ENCODE measurements around the gene ST14. TPM values are rescaled to one million over a fixed set of nuclear protein-coding genes. Genes with fewer than 3 reads are reported as not detected.
"Not testable (repeated sequence)": the region's sequence is repeated elsewhere in the genome, so short reads cannot be mapped to it uniquely, and the experiment has no call there.

Gene ST14
- total and polyA plus RNA-seq, 3 donors from 2014 or later, result 0.55 to 5.8 (median 2.4) TPM

DNA sequence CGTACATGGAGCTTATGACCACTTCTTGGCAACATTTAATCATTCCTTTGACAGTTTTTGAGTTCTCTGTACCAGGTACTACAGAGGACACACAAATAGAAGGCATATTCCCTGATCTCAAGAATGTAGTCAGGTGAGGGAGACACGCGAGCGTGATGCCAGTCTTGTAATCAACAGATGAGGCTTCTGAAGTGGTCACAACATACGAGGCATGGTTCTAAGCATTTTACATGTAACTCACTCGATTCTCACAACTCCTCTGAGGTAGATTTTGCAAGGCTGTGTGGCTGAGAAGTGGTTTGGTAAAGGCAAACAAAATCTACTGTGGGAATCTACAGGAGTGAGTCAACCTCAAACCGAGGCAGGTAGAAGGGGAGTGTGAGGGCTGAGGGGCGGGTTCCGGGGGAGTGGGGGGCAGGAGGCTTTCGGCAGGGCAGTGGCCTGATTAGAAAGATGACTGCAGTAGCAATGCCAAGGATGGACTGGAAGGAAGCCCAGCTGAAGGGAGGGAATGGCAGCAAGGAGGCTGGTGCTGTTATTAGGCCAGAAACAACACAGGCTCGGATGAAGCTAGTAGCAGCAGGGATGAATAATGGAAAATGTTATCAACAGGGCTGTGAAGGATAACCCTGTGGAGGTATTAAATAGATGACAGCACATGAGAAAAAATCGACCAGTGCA, 63.8 kb downstream of the ST14 start:
- H3K4me3 ChIP-seq, result no peak overlapping the region
- no peaks in the 10 kb centered on the region for H3K4me1 ChIP-seq
- WGBS, 2 donors, result 78 to 81% methylated on average over 12 of the region's 12 CpGs
- DNase-seq, result no peak
- no peaks in the 10 kb centered on the region for H3K27me3 ChIP-seq
- intact Hi-C loops (cut with DNase I; ENCODE audit: low total_unique reads), result no loop called here
- H3K27ac ChIP-seq, result no peak overlapping the region
- no peaks in the 10 kb centered on the region for H3K36me3 ChIP-seq (ENCODE audit: low read depth, missing control alignments)
- TF ChIP-seq POLR2A (IDR thresholded peaks at IDR 0.05), result no peak
- TF ChIP-seq, protein P1, sequence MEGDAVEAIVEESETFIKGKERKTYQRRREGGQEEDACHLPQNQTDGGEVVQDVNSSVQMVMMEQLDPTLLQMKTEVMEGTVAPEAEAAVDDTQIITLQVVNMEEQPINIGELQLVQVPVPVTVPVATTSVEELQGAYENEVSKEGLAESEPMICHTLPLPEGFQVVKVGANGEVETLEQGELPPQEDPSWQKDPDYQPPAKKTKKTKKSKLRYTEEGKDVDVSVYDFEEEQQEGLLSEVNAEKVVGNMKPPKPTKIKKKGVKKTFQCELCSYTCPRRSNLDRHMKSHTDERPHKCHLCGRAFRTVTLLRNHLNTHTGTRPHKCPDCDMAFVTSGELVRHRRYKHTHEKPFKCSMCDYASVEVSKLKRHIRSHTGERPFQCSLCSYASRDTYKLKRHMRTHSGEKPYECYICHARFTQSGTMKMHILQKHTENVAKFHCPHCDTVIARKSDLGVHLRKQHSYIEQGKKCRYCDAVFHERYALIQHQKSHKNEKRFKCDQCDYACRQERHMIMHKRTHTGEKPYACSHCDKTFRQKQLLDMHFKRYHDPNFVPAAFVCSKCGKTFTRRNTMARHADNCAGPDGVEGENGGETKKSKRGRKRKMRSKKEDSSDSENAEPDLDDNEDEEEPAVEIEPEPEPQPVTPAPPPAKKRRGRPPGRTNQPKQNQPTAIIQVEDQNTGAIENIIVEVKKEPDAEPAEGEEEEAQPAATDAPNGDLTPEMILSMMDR (IDR thresholded peaks at IDR 0.05), result no peak
- H3K9me3 ChIP-seq, result no peaks in the 10 kb centered on the region

DNA sequence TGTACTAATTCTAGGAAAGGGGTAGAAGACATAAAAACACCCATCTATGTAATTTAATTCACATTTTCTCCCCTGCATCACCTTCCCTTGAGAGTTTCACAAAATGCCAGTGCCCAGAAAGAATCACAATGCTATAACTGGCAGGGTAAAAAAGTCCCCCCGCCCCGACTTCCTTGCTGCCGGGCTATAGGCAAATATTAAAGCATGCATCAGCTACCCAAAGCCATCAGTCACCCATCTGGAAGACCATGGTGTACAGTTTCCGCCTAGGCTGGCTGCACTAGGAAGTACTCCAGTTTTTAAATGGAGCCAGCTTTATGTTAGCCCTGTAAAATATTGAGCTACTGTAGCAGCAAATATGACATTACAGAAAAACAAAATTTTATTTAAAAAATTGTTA, 67.8 kb downstream of the ST14 start:
- H3K36me3 ChIP-seq (ENCODE audit: low read depth, missing control alignments), result no peaks in the 10 kb centered on the region
- TF ChIP-seq POLR2A (IDR thresholded peaks at IDR 0.05), result no peak
- TF ChIP-seq, protein P1 (IDR thresholded peaks at IDR 0.05), result no peak
- WGBS, 2 donors, result 95 to 98% methylated on average over 4 of the region's 4 CpGs
- H3K27me3 ChIP-seq, result no peaks in the 10 kb centered on the region
- H3K27ac ChIP-seq, result no peak overlapping the region
- no peaks in the 10 kb centered on the region for H3K9me3 ChIP-seq
- H3K4me3 ChIP-seq, result no peak overlapping the region
- H3K4me1 ChIP-seq, result no peaks in the 10 kb centered on the region
- intact Hi-C loops (cut with DNase I; ENCODE audit: low total_unique reads), result no loop called here
- DNase-seq, result no peak

DNA sequence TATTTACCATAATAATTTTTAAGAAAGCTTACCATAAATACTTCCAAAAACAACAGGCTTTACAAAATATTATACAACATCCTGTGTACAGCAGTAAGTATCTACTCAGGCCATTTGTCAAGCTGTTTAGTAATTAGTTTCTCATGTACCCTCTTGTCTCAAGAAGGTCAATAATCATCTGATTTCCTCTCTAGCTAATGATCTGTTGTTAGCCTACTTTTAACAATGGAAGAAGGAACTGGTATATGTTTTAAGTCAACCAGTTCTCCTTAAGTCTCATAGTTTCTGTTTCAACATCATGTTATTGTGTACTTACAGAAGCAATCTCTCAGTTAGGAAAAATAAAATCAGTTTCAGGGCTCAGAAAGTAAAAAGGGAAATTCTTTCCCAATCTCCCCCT, 73.9 kb downstream of the ST14 start:
- H3K36me3 ChIP-seq (ENCODE audit: low read depth, missing control alignments); intact Hi-C loops (cut with DNase I; ENCODE audit: low total_unique reads); H3K4me1 ChIP-seq: not testable (repeated sequence)

DNA sequence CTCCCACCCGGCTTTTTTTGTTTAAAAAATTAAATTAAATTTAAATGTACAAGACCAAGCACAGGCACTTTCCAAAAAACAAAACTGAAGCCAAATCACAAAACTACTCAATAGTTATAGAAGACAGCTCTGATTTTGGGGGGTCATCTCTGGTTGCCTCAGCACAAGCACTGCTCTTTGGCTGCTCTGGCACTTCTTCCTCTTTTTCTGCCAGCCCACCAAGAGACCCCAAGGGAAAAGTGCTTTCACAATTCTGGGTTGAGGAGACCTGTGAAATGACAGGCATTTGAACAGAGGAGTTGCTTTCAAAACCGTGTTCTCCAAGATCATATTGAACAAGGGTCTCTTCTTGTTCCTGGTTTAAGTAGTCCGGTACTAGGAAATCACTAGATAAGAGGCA, 74.3 kb downstream of the ST14 start:
- DNase-seq; H3K4me3 ChIP-seq; H3K36me3 ChIP-seq (ENCODE audit: low read depth, missing control alignments); H3K4me1 ChIP-seq; intact Hi-C loops (cut with DNase I; ENCODE audit: low total_unique reads); H3K27me3 ChIP-seq; H3K27ac ChIP-seq; H3K9me3 ChIP-seq: not testable (repeated sequence)
- 80 to 82% methylated on average over 3 of the region's 3 CpGs for WGBS, 2 donors

More for the DNA sequence above, 73.9 kb downstream of the ST14 start:
- H3K4me3 ChIP-seq, H3K9me3 ChIP-seq, H3K27ac ChIP-seq, H3K27me3 ChIP-seq, DNase-seq: not testable (repeated sequence)

DNA sequence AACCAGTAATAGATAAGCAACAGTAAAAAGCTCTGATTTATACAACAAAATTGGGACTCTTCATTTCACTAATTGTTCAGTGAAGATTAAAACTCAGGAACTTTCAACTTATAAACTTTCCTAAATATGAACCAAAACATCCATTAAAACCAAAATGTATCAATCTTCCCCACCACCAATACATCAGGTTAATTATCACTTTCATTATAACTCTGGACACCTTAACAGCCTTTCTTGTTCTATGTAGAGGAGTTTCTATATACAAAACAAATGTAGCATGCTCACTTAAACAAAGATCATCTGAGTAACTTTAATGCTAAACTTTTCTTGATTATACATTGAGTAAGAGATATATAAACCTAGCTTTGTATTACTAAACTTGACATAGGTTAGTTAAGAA, 74.7 kb downstream of the ST14 start:
- no peak for DNase-seq
- intact Hi-C loops (cut with DNase I; ENCODE audit: low total_unique reads), result no loop called here
- no peaks in the 10 kb centered on the region for H3K4me1 ChIP-seq
- no peak overlapping the region for H3K4me3 ChIP-seq
- H3K27me3 ChIP-seq, result no peaks in the 10 kb centered on the region
- H3K9me3 ChIP-seq, result no peaks in the 10 kb centered on the region
- TF ChIP-seq, protein P1 (IDR thresholded peaks at IDR 0.05), result no peak
- TF ChIP-seq POLR2A (IDR thresholded peaks at IDR 0.05), result no peak
- no peaks in the 10 kb centered on the region for H3K36me3 ChIP-seq (ENCODE audit: low read depth, missing control alignments)
- no peak overlapping the region for H3K27ac ChIP-seq

DNA sequence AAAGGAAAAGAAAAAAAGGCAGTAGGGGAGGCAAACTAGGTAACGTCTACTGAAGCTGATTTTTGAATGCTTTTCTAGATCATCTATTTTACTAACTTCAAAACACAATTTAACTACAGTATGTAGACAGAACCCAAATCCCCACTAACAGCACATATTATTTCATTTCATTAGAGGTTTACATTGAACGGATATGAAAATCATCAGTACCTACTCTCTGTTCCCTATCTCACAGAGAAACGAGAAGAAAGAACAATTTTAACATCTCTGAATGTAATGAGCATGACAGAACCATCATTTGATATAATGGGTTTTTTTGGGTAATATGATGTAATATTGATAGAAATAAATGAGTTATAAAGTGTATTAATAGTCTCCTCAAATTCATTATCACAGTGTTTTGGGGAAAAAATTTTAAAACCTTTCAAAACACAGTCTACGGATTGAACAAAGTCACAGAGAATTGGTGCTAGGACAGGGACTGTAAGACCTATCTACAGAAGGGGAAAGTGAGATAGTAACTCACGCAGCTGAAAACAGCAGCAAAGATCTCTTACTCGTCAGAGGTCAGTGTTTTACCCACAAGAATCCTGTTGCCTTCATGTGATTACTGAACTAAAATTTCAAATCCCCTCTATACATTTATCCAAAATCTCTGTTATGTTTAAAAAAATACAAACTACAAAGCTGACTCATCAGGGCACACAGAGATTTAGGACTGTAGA, 77.9 kb downstream of the ST14 start:
- Histone ChIP-seq H3K27me3 (no peaks in the 10 kb centered on the region), H3K36me3 (ENCODE audit: low read depth, missing control alignments) (no peaks in the 10 kb centered on the region), H3K27ac (no peak overlapping the region), H3K9me3 (no peaks in the 10 kb centered on the region), H3K4me3 (no peak overlapping the region), H3K4me1 (no peaks in the 10 kb centered on the region)
- TF ChIP-seq POLR2A (IDR thresholded peaks at IDR 0.05), result no peak
- TF ChIP-seq, protein P1 (IDR thresholded peaks at IDR 0.05), result no peak
- WGBS, 2 donors, result 90 to 91% methylated on average over 6 of the region's 6 CpGs
- intact Hi-C loops (cut with DNase I; ENCODE audit: low total_unique reads), result no loop called here
- no peak for DNase-seq
